ENCODE measurements around the gene SLC2A14. TPM values are rescaled to one million over a fixed set of nuclear protein-coding genes. Genes with fewer than 3 reads are reported as not detected.
"Not testable (repeated sequence)": the region's sequence is repeated elsewhere in the genome, so short reads cannot be mapped to it uniquely, and the experiment has no call there.

Gene SLC2A14
- total and polyA plus RNA-seq, 2 donors, result 0.25 to 0.32 TPM

DNA sequence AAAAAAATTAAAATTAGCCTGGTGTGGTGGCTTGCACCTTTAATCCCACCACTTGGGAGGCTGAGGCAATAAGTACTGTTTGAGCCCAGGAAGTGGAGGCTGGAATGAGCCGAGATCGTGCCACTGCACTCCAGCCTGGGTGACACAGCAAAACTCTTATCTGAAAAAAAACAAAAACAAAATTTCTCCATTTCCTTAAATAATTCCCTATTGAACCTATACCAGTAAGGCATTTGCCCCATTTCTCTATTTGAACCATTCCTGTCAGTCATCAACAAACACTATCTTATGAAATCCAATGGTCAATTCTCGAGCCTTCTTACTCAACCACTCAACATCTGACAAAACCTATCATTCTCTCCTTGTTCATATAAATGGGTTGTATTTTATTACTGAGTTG lies 14.7 kb downstream of the SLC2A14 start:
- 87% methylated on average over 3 of the region's 3 CpGs for WGBS
- no peak for DNase-seq (ENCODE audit: extremely low spot score)
- Histone ChIP-seq H3K4me3 (ENCODE audit: low read depth, low read length) (no peak overlapping the region), H3K36me3 (ENCODE audit: insufficient read depth) (no peaks in the 10 kb centered on the region), H3K27ac (ENCODE audit: low read depth) (no peak overlapping the region), H3K4me1 (ENCODE audit: insufficient read depth) (no peaks in the 10 kb centered on the region)

DNA sequence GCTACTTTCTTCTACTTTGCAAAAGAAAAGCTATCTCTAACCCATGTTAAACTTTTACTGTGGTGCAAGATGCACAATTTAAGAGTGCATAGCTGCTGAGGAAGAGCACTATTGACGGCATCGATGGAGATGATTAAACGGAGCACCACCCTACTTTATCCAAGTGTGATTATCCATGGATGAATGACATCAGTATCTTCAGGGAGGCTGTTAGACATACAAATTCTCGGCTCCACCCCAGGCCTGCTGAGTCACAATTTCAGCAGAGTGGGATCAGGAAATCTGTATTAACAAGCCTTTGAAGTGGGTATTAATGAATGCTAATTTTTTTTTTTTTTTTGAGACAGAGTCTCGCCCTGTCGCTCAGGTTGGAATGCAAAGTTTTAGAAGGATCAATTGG lies 16.2 kb downstream of the SLC2A14 start:
- no peaks in the 10 kb centered on the region for H3K4me1 ChIP-seq (ENCODE audit: insufficient read depth)
- H3K36me3 ChIP-seq (ENCODE audit: insufficient read depth), result no peaks in the 10 kb centered on the region
- WGBS, result 88% methylated on average over 6 of the region's 6 CpGs
- no peak overlapping the region for H3K27ac ChIP-seq (ENCODE audit: low read depth)
- no peak overlapping the region for H3K4me3 ChIP-seq (ENCODE audit: low read depth, low read length)
- no peak for DNase-seq (ENCODE audit: extremely low spot score)

- H3K27ac ChIP-seq (ENCODE audit: low read depth), result no peak overlapping the region
- no peak for DNase-seq (ENCODE audit: extremely low spot score)
- no peaks in the 10 kb centered on the region for H3K36me3 ChIP-seq (ENCODE audit: insufficient read depth)
- H3K4me1 ChIP-seq (ENCODE audit: insufficient read depth), result no peaks in the 10 kb centered on the region
- WGBS, result 57% methylated on average over 2 of the region's 2 CpGs
- no peak overlapping the region for H3K4me3 ChIP-seq (ENCODE audit: low read depth, low read length)
Observed at GRCh38 chr12:7853557-7853956, 19.2 kb downstream of the SLC2A14 start.

DNA sequence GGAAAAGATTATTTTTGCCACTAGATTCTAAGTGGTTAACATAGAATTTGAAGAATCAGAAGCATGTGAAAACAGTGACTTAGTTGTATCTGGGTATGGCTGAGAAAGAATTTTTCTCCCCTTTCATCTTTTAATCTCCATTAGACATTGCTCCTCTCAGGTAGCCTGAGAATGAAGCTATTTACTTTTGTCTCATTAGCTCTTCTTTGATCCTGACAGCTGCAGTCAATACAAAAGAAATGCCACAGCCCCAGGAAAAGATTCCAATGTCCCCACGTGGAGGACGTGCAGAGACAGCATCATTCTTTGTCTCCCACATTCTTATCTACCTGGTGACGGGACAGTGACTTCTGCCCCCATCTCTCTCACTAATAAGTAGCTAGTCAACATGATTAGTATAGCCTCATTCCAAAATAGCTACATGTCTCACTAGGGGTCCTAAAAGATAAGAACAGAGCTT lies 21.1 kb downstream of the SLC2A14 start:
- 46% methylated on average over 3 of the region's 3 CpGs for WGBS
- H3K4me3 ChIP-seq (ENCODE audit: low read depth, low read length); DNase-seq (ENCODE audit: extremely low spot score); H3K27ac ChIP-seq (ENCODE audit: low read depth); H3K4me1 ChIP-seq (ENCODE audit: insufficient read depth); H3K36me3 ChIP-seq (ENCODE audit: insufficient read depth): not testable (repeated sequence)

GRCh38 chr12:7850099-7850498 lies 22.6 kb downstream of the SLC2A14 start:
- not testable (repeated sequence) for H3K36me3 ChIP-seq (ENCODE audit: insufficient read depth); H3K27ac ChIP-seq (ENCODE audit: low read depth); DNase-seq (ENCODE audit: extremely low spot score); H3K4me1 ChIP-seq (ENCODE audit: insufficient read depth); H3K4me3 ChIP-seq (ENCODE audit: low read depth, low read length)
- WGBS, result 96% methylated on average over 5 of the region's 5 CpGs

DNA sequence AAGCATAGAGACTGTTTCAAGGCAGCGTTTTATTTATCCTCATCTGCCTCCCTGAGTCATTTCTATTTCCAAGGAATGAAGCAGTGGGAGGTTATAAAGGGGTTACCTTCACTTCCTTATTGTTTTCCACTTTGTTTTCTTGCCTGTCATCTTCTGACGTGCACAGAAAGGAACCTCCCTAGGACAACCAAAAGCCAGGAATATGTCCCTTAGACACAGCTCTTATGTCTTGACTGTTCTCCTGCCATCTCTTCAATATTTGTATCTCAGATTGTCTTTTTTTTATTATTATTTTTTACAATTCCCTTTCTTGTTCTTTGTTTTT lies 24.7 kb downstream of the SLC2A14 start:
- H3K36me3 ChIP-seq (ENCODE audit: insufficient read depth); H3K4me1 ChIP-seq (ENCODE audit: insufficient read depth); H3K4me3 ChIP-seq (ENCODE audit: low read depth, low read length); H3K27ac ChIP-seq (ENCODE audit: low read depth); DNase-seq (ENCODE audit: extremely low spot score): not testable (repeated sequence)
- WGBS, result 31% methylated on average over 2 of the region's 2 CpGs

DNA sequence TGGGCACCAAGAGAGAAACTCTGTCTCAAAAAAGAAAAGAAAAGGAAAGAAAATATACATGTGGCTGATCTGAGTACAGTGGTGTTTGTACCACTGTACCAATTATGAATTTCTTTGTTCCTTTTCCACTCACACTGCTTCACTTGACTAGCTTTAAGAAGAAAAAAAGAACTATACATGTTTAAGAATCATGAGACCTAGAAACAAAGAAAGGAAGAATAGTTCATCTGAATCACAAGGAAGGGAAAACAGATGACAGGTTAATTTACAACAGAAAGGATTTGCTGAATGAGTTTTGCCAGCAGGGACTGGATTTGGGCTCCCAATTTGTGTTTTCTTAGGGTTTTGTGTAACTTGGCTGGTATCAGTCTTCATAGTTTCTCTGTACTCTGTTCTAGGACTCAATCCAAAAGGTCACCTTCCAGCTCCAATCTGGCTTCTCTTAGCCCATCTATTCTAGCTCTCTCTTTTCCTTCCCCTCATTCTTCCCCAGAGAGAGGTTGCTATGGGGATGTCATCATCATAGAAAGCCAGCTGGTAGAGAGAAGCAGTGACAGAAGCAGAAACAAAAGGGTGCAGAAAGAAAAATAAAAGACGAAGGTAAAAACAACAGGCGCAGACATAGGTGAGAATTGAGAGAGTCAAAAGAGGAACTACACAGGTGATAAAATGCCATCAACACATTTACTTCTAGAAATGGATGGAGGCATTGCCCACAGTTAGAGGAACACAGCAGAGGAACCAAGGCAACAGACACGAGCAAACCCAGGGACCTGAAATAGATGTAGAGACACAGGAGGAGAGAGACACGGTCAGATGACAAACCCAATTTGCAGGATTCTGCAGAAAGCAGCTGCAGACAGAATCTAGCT lies 25.3 kb downstream of the SLC2A14 start:
- H3K4me1 ChIP-seq (ENCODE audit: insufficient read depth); H3K36me3 ChIP-seq (ENCODE audit: insufficient read depth); H3K27ac ChIP-seq (ENCODE audit: low read depth); DNase-seq (ENCODE audit: extremely low spot score); H3K4me3 ChIP-seq (ENCODE audit: low read depth, low read length): not testable (repeated sequence)
- 48% methylated on average over 2 of the region's 4 CpGs for WGBS

- Histone ChIP-seq H3K4me1 (ENCODE audit: insufficient read depth) (no peaks in the 10 kb centered on the region), H3K36me3 (ENCODE audit: insufficient read depth) (no peaks in the 10 kb centered on the region), H3K4me3 (ENCODE audit: low read depth, low read length) (no peak overlapping the region), H3K27ac (ENCODE audit: low read depth) (no peak overlapping the region)
- 49% methylated on average over 5 of the region's 5 CpGs for WGBS
- no peak for DNase-seq (ENCODE audit: extremely low spot score)
Observed at GRCh38 chr12:7844116-7844515, 28.6 kb downstream of the SLC2A14 start.

- H3K4me1 ChIP-seq (ENCODE audit: insufficient read depth); H3K27ac ChIP-seq (ENCODE audit: low read depth): not testable (repeated sequence)
- 10% methylated on average over 4 of the region's 9 CpGs for WGBS
Observed at GRCh38 chr12:7843583-7843982, 29.1 kb downstream of the SLC2A14 start.

DNA sequence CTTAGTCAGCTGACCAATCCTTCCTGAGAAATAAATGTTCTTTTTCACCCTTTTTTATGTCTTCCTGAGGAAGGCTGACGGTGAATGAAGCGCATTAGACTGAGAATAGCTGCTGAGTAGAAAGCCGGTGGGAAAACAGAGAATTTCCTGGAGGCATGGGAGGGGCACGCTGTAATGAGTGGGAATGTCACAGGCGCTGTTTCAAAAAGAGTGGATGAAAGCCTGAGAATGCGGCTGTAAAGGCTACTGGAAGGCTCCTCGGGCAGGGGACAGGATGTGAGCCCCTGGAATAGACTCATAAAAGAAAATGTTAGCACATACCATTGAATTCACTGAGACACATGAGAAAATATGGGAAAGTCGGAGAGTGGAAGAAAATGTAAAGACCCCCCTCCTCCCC lies 29.6 kb downstream of the SLC2A14 start:
- not testable (repeated sequence) for DNase-seq (ENCODE audit: extremely low spot score)
- WGBS, result 18% methylated on average over 5 of the region's 8 CpGs

More at GRCh38 chr12:7843583-7843982, 29.1 kb downstream of the SLC2A14 start:
- not testable (repeated sequence) for DNase-seq (ENCODE audit: extremely low spot score); H3K4me3 ChIP-seq (ENCODE audit: low read depth, low read length); H3K36me3 ChIP-seq (ENCODE audit: insufficient read depth)

GRCh38 chr12:7842444-7842843 lies 30.3 kb downstream of the SLC2A14 start:
- not testable (repeated sequence) for H3K27ac ChIP-seq (ENCODE audit: low read depth); H3K4me1 ChIP-seq (ENCODE audit: insufficient read depth); H3K4me3 ChIP-seq (ENCODE audit: low read depth, low read length); DNase-seq (ENCODE audit: extremely low spot score); H3K36me3 ChIP-seq (ENCODE audit: insufficient read depth)
- WGBS, result 95% methylated on average over 9 of the region's 9 CpGs

More for the DNA sequence above, 29.6 kb downstream of the SLC2A14 start:
- H3K4me1 ChIP-seq (ENCODE audit: insufficient read depth); H3K36me3 ChIP-seq (ENCODE audit: insufficient read depth); H3K27ac ChIP-seq (ENCODE audit: low read depth); H3K4me3 ChIP-seq (ENCODE audit: low read depth, low read length): not testable (repeated sequence)

- not testable (repeated sequence) for DNase-seq (ENCODE audit: extremely low spot score); H3K36me3 ChIP-seq (ENCODE audit: insufficient read depth); H3K27ac ChIP-seq (ENCODE audit: low read depth); H3K4me3 ChIP-seq (ENCODE audit: low read depth, low read length); H3K4me1 ChIP-seq (ENCODE audit: insufficient read depth)
- WGBS, result 89% methylated on average over 7 of the region's 7 CpGs
Observed at GRCh38 chr12:7839848-7840247, 32.9 kb downstream of the SLC2A14 start.

DNA sequence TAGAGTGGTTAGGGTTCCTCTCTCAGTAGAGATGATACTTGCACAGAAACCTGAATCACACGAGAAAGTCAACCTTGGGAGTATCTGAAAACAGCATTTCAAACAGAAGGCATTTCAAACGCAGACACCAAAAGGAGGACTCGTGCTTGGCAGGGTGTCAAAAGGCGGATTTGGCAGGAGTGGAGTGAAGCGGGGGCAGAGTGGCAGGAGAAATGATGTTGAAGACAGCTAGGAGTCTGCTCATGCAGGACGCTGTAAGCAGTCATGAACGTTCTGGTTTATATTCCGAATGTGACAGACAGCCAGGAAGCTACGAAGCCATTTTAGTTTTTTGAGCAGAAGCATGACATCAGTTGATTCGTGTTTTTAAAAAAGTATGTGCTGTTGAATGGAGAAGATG lies 33.5 kb downstream of the SLC2A14 start:
- H3K27ac ChIP-seq (ENCODE audit: low read depth); H3K36me3 ChIP-seq (ENCODE audit: insufficient read depth); H3K4me3 ChIP-seq (ENCODE audit: low read depth, low read length); H3K4me1 ChIP-seq (ENCODE audit: insufficient read depth); DNase-seq (ENCODE audit: extremely low spot score): not testable (repeated sequence)
- WGBS, result 27% methylated on average over 9 of the region's 10 CpGs

GRCh38 chr12:7837366-7837765 lies 35.3 kb downstream of the SLC2A14 start:
- H3K27ac ChIP-seq (ENCODE audit: low read depth), result no peak overlapping the region
- H3K36me3 ChIP-seq (ENCODE audit: insufficient read depth), result no peaks in the 10 kb centered on the region
- no peak for DNase-seq (ENCODE audit: extremely low spot score)
- H3K4me3 ChIP-seq (ENCODE audit: low read depth, low read length), result no peak overlapping the region
- no peaks in the 10 kb centered on the region for H3K4me1 ChIP-seq (ENCODE audit: insufficient read depth)
- 80% methylated on average over 6 of the region's 6 CpGs for WGBS
